Tibial nerve (tissue), 4 donors: ENCODE data around the gene RGS3.

Experiments
- CTCF ChIP-seq, 5 experiments: fragments of 200-600 bp in 3 of 5; fragments of 450-650 bp in 2 of 5; sonication (generic) in 3 of 5; IDR thresholded peaks; one replicate each; pipeline ENCODE4 v1.5.1; 2016 to 2019; ENCODE audit warnings: antibody characterized with exemption in 5 of 5, mild to moderate bottlenecking in 3 of 5, moderate library complexity in 2 of 5
- EP300 ChIP-seq, 2 donors: sonication (generic); formaldehyde crosslinking; IDR thresholded peaks; one replicate each; pipeline ENCODE4 v1.6.1; 2017; ENCODE audit warnings: antibody characterized with exemption in 2 of 2, mild to moderate bottlenecking in 1 of 2

- no peak for TF ChIP-seq CTCF (IDR thresholded peaks at IDR 0.05)
- TF ChIP-seq EP300 (IDR thresholded peaks at IDR 0.05) = no peak
Measured at GRCh38 chr9:113572076-113572861, 108.7 kb downstream of the RGS3 start.
